Tibial artery (tissue), 4 donors: ENCODE data around the gene ALX4.

Experiments used
- DNase-seq, 2 donors: peaks; one replicate each; pipeline ENCODE4 v3.0.0-alpha.2; 2019
- H3K27ac ChIP-seq, 2 donors: fragments of 200-600 bp; sonication (generic) in 1 of 2; 1 replicate in 1 of 2; 2 replicates in 1 of 2; pipeline ENCODE4 v1.5.1; 2018 to 2019; ENCODE audit warnings: mild to moderate bottlenecking in 1 of 2
- H3K27me3 ChIP-seq, 2 donors: fragments of 200-600 bp; sonication (generic) in 1 of 2; one replicate each; pipeline versions ENCODE4 v1.5.1 to v1.6.0; 2016 to 2019
- H3K36me3 ChIP-seq, 3 donors: fragments of 200-600 bp; sonication (generic) in 2 of 3; one replicate each; pipeline ENCODE4 v1.5.1; 2016 to 2019; ENCODE audit warnings: mild to moderate bottlenecking in 2 of 3
- H3K4me1 ChIP-seq, 4 donors: fragments of 200-600 bp; sonication (generic) in 2 of 4; 1 replicate in 3 of 4; 2 replicates in 1 of 4; pipeline ENCODE4 v1.5.1; 2016 to 2019
- H3K4me3 ChIP-seq, 2 donors: fragments of 200-600 bp; sonication (generic) in 1 of 2; 1 replicate in 1 of 2; 2 replicates in 1 of 2; pipeline ENCODE4 v1.5.1; 2018 to 2019; ENCODE audit warnings: mild to moderate bottlenecking in 2 of 2
- H3K9me3 ChIP-seq, 3 donors: fragments of 200-600 bp; sonication (generic) in 1 of 3; one replicate each; pipeline ENCODE4 v1.5.1; 2016 to 2019
- CTCF ChIP-seq, 2 experiments: fragments of 200-600 bp in 1 of 2; fragments of 450-650 bp in 1 of 2; IDR thresholded peaks; one replicate each; pipeline ENCODE4 v1.5.1; 2017 to 2019; ENCODE audit warnings: antibody characterized with exemption in 2 of 2, mild to moderate bottlenecking in 1 of 2, moderate library complexity in 1 of 2
- intact Hi-C: fragments of 100-400 bp; cut with DNase I; formaldehyde crosslinking; loops from one replicate; pipeline ENCODE4 v1.15.0; 2023; ENCODE audit warnings: low total_unique reads

The ALX4 gene

GRCh38 chr11:44243595-44244343, 66.2 kb downstream of the ALX4 start:
- Histone ChIP-seq H3K4me3 (no peak overlapping the region), H3K9me3 (no peaks in the 10 kb centered on the region), H3K4me1 (peaks cover 0 to 23% (median 5%) of the 10 kb centered on the region in 4 donors), H3K27ac (no peak overlapping the region), H3K27me3 (no peaks in the 10 kb centered on the region), H3K36me3 (peaks cover 10 to 20% (median 10%) of the 10 kb centered on the region in 3 donors)
- DNase-seq: no peak
- no peak for TF ChIP-seq CTCF (IDR thresholded peaks at IDR 0.05)
- intact Hi-C loops: no loop called here

- H3K9me3 ChIP-seq: no peaks in the 10 kb centered on the region
- H3K4me3 ChIP-seq: no peak overlapping the region
- no peak for DNase-seq
- H3K27me3 ChIP-seq: no peaks in the 10 kb centered on the region
- intact Hi-C loops: no loop called here
- no peak for TF ChIP-seq CTCF (IDR thresholded peaks at IDR 0.05)
- peaks cover 10 to 23% (median 10%) of the 10 kb centered on the region in 3 donors for H3K36me3 ChIP-seq
- peaks cover 0 to 18% (median 4%) of the 10 kb centered on the region in 4 donors for H3K4me1 ChIP-seq
- no peak overlapping the region for H3K27ac ChIP-seq
Measured at GRCh38 chr11:44243086-44243485, 66.9 kb downstream of the ALX4 start.

GRCh38 chr11:44241851-44242250, 68.1 kb downstream of the ALX4 start:
- intact Hi-C loops: no loop called here
- Histone ChIP-seq H3K27ac (no peak overlapping the region), H3K4me1 (peaks cover 0 to 12% (median 0%) of the 10 kb centered on the region in 4 donors), H3K36me3 (peaks cover 10 to 33% (median 14%) of the 10 kb centered on the region in 3 donors), H3K9me3 (no peaks in the 10 kb centered on the region), H3K27me3 (no peaks in the 10 kb centered on the region), H3K4me3 (no peak overlapping the region)
- no peak for TF ChIP-seq CTCF (IDR thresholded peaks at IDR 0.05)
- DNase-seq: no peak

- peaks cover 12 to 28% (median 15%) of the 10 kb centered on the region in 3 donors for H3K36me3 ChIP-seq
- no peak overlapping the region for H3K4me3 ChIP-seq
- H3K4me1 ChIP-seq: no peaks in the 10 kb centered on the region
- no peaks in the 10 kb centered on the region for H3K27me3 ChIP-seq
- no peaks in the 10 kb centered on the region for H3K9me3 ChIP-seq
- no peak for TF ChIP-seq CTCF (IDR thresholded peaks at IDR 0.05)
- H3K27ac ChIP-seq: no peak overlapping the region
- intact Hi-C loops: no loop called here
- DNase-seq: no peak
Measured at GRCh38 chr11:44237156-44237555, 72.8 kb downstream of the ALX4 start.

GRCh38 chr11:44236296-44236695, 73.6 kb downstream of the ALX4 start:
- no peak overlapping the region for H3K4me3 ChIP-seq
- intact Hi-C loops: no loop called here
- DNase-seq: no peak
- H3K9me3 ChIP-seq: no peaks in the 10 kb centered on the region
- TF ChIP-seq CTCF (IDR thresholded peaks at IDR 0.05): no peak
- no peaks in the 10 kb centered on the region for H3K27me3 ChIP-seq
- no peak overlapping the region for H3K27ac ChIP-seq
- no peaks in the 10 kb centered on the region for H3K4me1 ChIP-seq
- peaks cover 12 to 28% (median 15%) of the 10 kb centered on the region in 3 donors for H3K36me3 ChIP-seq
